Renal cortical epithelial cell (primary cell): ENCODE data around the gene SRR. TPM values are rescaled to one million over a fixed set of nuclear protein-coding genes. Genes with fewer than 3 reads are reported as not detected.

ENCODE experiments used
- DNase-seq: peaks from one replicate; pipeline ENCODE4 v3.0.0-alpha.2; 2011; ENCODE audit warnings: low read depth
- total RNA-seq: library from RNA; depleted of rRNA; stranded (reverse); fragments of >200 nt; gene quantifications from 2 replicates; pipeline ENCODE4 v1.2.3, GENCODE V29; 2014

Gene SRR
- total RNA-seq, 1 donor from 2014 or later = 19.7 TPM

GRCh38 chr17:2346475-2346874 is 42.7 kb downstream of the SRR start:
- DNase-seq = no peak

GRCh38 chr17:2347805-2348685 is 44.3 kb downstream of the SRR start:
- DNase-seq = peak; percentile 90

- DNase-seq = no peak
These were observed 47.5 kb downstream of the SRR start for GRCh38 chr17:2351269-2351668.

GRCh38 chr17:2354311-2354710 is 50.6 kb downstream of the SRR start:
- no peak for DNase-seq

GRCh38 chr17:2357237-2357636 is 53.5 kb downstream of the SRR start:
- DNase-seq = no peak

GRCh38 chr17:2357931-2358434 is 54.2 kb downstream of the SRR start:
- DNase-seq = no peak

- DNase-seq = no peak
These were observed 57.4 kb downstream of the SRR start for GRCh38 chr17:2361010-2361760.

GRCh38 chr17:2362016-2362415 is 58.3 kb downstream of the SRR start:
- no peak for DNase-seq

- no peak for DNase-seq
These were observed 58.7 kb downstream of the SRR start for GRCh38 chr17:2362416-2362815.

GRCh38 chr17:2362881-2363280 is 59.1 kb downstream of the SRR start:
- no peak for DNase-seq

GRCh38 chr17:2363318-2363717 is 59.6 kb downstream of the SRR start:
- no peak for DNase-seq

GRCh38 chr17:2363851-2364762 is 60.4 kb downstream of the SRR start:
- no peak for DNase-seq

- no peak for DNase-seq
These were observed 61.0 kb downstream of the SRR start for GRCh38 chr17:2364763-2365116.

GRCh38 chr17:2365132-2365531 is 61.4 kb downstream of the SRR start:
- DNase-seq = no peak

GRCh38 chr17:2366747-2367494 is 63.2 kb downstream of the SRR start:
- no peak for DNase-seq

GRCh38 chr17:2368359-2368758 is 64.6 kb downstream of the SRR start:
- DNase-seq = no peak

GRCh38 chr17:2369039-2369438 is 65.3 kb downstream of the SRR start:
- no peak for DNase-seq

GRCh38 chr17:2369551-2370210 is 65.9 kb downstream of the SRR start:
- no peak for DNase-seq

- DNase-seq = no peak
These were observed 66.5 kb downstream of the SRR start for GRCh38 chr17:2370211-2370589.
